Cardiac fibroblast (primary cell): Measurements from ENCODE around the gene PHLDA3.
A peak's percentile ranks its signal among the peaks of the same experiment; 100 is the strongest.

ENCODE experiments used
- DNase-seq, 2 donors: peaks; one replicate each; pipeline versions ENCODE4 v3.0.0 to v3.0.0-alpha.2; 2010; ENCODE audit warnings: low read depth in 2 of 2
- H3K4me3 ChIP-seq, 2 donors: replicated peaks in 1 of 2; 1 replicate in 1 of 2; 2 replicates in 1 of 2; pipeline ENCODE4 v1.5.1; 2011; ENCODE audit warnings: low read depth in 2 of 2, low read length in 2 of 2, mild to moderate bottlenecking in 2 of 2, moderate library complexity in 1 of 2
- CTCF ChIP-seq: IDR thresholded peaks from one replicate; pipeline ENCODE4 v1.5.1; 2011; ENCODE audit warnings: low read depth, mild to moderate bottlenecking, low read length, inconsistent platforms

The PHLDA3 gene

GRCh38 chr1:201436969-201437368 is 32.0 kb downstream of the PHLDA3 start:
- no peak for DNase-seq
- no peak for TF ChIP-seq CTCF
- no peak overlapping the region for H3K4me3 ChIP-seq

GRCh38 chr1:201436393-201436792 is 32.6 kb downstream of the PHLDA3 start:
- TF ChIP-seq CTCF = no peak
- H3K4me3 ChIP-seq = no peak overlapping the region
- DNase-seq = peak in 1 of 2 donors; percentile 22

GRCh38 chr1:201434266-201434665 is 34.7 kb downstream of the PHLDA3 start:
- TF ChIP-seq CTCF = no peak
- no peak for DNase-seq
- H3K4me3 ChIP-seq = no peak overlapping the region

GRCh38 chr1:201433609-201434008 is 35.4 kb downstream of the PHLDA3 start:
- DNase-seq = no peak
- H3K4me3 ChIP-seq = no peak overlapping the region
- no peak for TF ChIP-seq CTCF

- no peak for DNase-seq
- no peak for TF ChIP-seq CTCF
- H3K4me3 ChIP-seq = no peak overlapping the region
These were observed 38.2 kb downstream of the PHLDA3 start for GRCh38 chr1:201430776-201431175.

GRCh38 chr1:201429736-201430501 is 39.1 kb downstream of the PHLDA3 start:
- no peak for DNase-seq
- TF ChIP-seq CTCF = no peak
- no peak overlapping the region for H3K4me3 ChIP-seq

- DNase-seq = no peak
- no peak overlapping the region for H3K4me3 ChIP-seq
- TF ChIP-seq CTCF = no peak
These were observed 41.0 kb downstream of the PHLDA3 start for GRCh38 chr1:201427963-201428362.
